PC-9 (cell line): ENCODE measurements around the gene FAM72B.
"Not testable (repeated sequence)": the region's sequence is repeated elsewhere in the genome, so short reads cannot be mapped to it uniquely, and the experiment has no call there.

ENCODE experiments used
- EZH2 ChIP-seq: fragments of 200-600 bp; sonication (generic); IDR thresholded peaks from 2 replicates; pipeline ENCODE4 v1.8.0; 2017; ENCODE audit warnings: antibody characterized with exemption, low read depth
- TF ChIP-seq, protein P1 (sequence below): fragments of 200-600 bp; sonication (generic); conservative IDR thresholded peaks from 2 replicates; pipeline ENCODE4 v1.6.1; 2017; ENCODE audit warnings: mixed run types, antibody characterized with exemption, mild to moderate bottlenecking, moderate library complexity

DNA sequence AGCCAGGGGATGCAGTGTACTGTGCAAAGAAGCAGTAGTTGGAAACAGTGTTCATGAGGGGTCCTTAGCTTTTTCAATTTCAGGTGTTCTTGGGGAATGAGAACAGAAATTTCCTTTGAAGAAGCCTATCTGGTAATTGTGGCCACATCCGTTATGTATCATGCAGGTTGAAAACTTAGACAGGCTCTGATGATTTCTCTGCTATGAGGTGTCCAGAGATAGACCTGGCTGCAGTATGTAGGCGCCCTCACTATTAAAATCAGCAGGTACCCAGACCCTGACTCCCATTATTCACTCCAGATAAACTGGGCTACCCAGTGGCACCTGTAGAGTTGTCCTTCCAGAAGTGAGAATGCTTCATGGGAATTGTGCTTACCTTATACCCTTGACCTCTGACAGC, 8.4 kb upstream of the FAM72B start:
- TF ChIP-seq, protein P1, sequence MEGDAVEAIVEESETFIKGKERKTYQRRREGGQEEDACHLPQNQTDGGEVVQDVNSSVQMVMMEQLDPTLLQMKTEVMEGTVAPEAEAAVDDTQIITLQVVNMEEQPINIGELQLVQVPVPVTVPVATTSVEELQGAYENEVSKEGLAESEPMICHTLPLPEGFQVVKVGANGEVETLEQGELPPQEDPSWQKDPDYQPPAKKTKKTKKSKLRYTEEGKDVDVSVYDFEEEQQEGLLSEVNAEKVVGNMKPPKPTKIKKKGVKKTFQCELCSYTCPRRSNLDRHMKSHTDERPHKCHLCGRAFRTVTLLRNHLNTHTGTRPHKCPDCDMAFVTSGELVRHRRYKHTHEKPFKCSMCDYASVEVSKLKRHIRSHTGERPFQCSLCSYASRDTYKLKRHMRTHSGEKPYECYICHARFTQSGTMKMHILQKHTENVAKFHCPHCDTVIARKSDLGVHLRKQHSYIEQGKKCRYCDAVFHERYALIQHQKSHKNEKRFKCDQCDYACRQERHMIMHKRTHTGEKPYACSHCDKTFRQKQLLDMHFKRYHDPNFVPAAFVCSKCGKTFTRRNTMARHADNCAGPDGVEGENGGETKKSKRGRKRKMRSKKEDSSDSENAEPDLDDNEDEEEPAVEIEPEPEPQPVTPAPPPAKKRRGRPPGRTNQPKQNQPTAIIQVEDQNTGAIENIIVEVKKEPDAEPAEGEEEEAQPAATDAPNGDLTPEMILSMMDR: not testable (repeated sequence)
- not testable (repeated sequence) for TF ChIP-seq EZH2
